DMS 273 treated with DMSO at 0.1 percent for 48 hours (cell line): ENCODE measurements around the gene NDST1.

ENCODE experiments used
- DNase-seq: peaks from one replicate; lab custom pipeline; 2025; lab: John Stamatoyannopoulos, UW

Gene NDST1

GRCh38 chr5:150570333-150570732 lies 62.4 kb downstream of the NDST1 start:
- DNase-seq = no peak

GRCh38 chr5:150571836-150572235 lies 63.9 kb downstream of the NDST1 start:
- DNase-seq = no peak

- no peak for DNase-seq
Observed at GRCh38 chr5:150573216-150573615, 65.3 kb downstream of the NDST1 start.

GRCh38 chr5:150573867-150574817 lies 66.2 kb downstream of the NDST1 start:
- no peak for DNase-seq

DNA sequence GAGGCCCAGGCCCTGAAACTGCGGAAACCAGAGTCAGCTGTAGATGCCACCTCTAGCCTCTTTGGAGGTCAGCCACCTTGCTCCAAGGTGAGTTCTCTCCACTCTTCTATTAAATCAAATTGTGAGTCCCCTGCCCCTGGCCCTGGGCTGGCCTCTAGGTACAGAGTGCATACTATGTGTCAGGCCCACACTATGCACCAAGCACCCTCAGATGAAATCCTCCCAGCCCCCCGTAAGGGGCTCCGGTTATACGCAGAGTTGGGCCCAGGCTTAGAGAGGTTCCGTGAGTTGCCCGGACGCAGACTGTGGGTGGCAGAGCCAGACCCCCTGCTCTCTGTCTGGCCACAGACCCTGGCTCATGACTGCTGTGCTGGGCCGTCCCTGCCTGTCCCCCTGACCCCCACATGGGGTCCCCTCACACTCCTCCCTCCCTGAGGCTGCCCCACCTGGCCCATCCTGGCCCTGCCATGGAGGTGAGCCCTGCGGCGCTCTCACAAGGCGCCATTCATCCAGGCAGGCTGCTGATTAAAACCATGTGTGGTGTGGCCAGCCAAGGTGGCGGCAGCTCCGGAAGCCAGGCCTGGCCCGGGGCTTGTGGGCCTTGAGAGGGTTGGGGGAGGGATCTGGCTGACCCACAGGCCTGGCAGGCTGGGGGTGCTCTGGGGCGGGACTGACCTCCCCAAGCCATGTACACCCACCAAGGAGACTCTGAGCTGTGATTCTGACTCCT lies 67.1 kb downstream of the NDST1 start:
- DNase-seq = no peak

DNA sequence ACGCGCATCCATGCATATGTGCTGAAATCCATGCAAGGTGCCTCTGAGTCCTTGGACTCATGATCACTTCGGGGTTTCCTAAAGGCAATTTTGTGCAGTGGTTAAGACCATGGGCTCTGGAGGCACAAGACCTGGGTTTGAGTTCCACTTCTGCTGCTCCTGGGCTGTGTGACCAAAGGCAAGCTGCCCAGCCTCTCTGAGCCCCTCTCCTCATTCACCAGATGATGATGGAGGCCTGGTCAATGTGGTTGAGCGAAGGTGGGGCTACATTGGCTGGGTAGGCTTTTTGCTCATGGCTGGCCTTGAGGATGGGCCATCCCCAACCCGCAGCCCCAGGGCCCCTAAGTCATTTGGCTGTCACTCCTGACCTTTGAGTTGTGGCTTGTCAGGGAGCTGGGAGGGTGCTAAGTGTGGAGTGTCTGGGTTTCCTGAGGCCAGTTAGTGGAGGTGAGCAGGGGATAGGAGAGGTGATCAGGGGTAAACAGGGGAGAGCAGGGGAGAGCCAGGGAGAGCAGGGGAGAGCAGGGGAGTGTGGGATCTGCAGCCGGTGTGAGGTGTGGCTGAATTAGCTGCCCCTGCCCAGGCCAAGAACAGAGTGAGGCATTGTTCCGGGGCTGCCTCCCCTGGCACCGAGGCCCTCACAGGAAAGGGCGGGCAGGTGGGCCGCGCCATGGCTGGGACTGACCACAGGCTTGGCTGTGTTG lies 68.0 kb downstream of the NDST1 start:
- no peak for DNase-seq

GRCh38 chr5:150576449-150576949 lies 68.6 kb downstream of the NDST1 start:
- no peak for DNase-seq

GRCh38 chr5:150577378-150578139 lies 69.6 kb downstream of the NDST1 start:
- DNase-seq = no peak

GRCh38 chr5:150578781-150579461 lies 71.0 kb downstream of the NDST1 start:
- DNase-seq = no peak

GRCh38 chr5:150579462-150580400 lies 71.8 kb downstream of the NDST1 start:
- no peak for DNase-seq

GRCh38 chr5:150580917-150581316 lies 73.0 kb downstream of the NDST1 start:
- DNase-seq = no peak

GRCh38 chr5:150582241-150583109 lies 74.5 kb downstream of the NDST1 start:
- DNase-seq = peak; percentile 15

DNA sequence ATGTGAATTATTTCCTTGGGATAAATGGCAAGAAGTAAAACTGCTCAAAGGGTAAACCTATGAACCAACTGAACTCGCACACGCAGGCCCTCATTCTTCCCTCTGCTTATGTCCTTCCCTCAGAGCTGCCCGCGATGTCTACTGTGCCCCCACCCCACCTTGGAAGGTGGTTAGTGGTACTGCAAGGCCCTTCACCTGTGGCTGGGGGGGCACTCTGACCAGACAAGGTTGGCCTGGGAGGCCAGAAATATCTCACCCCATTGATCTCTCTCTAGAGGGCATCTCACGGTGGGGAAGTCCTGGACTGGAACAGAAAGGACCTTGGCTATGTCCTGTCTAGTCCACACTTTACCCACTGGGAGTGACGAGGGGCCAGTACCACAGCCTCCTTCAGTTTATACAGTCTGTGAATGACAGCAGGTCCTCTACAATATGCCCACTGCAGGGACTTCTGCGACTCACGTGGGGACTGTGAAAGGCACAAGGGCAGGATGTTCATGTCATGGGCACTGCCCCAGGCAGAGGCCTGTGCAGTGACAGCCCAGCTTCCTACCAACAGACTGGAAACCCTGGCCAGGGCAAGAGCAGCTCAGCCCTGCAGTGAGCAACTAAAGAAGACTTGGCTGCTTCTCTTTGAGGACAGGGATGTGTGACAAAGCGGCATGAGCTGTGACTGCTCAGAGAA lies 75.8 kb downstream of the NDST1 start:
- no peak for DNase-seq

- DNase-seq = no peak
Observed at GRCh38 chr5:150584556-150585335, 76.8 kb downstream of the NDST1 start.

DNA sequence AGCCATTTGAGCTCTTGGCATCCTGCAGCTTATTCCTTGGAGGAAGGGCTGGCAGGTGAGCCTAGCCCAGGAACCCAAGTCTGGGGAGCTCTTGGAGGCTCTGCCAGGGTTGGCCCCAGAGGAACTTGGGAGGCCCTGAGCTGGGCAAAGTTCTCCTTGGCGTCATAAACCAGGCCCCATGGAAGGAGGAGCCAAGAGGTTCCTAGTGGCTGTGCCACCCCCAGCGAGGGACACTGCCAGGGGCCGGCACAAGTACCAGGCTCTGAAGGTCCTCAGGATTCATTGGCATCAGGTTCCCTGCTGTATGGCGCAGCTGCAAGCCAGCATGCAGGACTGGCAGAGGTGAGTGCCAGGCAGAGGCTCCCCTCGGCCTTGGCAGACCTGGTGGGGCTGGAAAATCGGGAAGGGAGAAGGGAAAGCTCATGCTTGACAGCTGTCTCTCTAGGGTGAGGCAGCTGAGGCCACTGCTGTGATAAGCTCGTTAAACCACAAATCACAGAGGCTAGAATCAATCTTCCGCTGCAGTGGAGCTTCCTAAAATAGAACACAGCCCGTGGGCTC lies 77.9 kb downstream of the NDST1 start:
- DNase-seq = no peak

- DNase-seq = no peak
Observed at GRCh38 chr5:150587016-150587415, 79.1 kb downstream of the NDST1 start.
